HG02852 (cell line): ENCODE results near the gene MAML2.

ENCODE experiments used
- ATAC-seq: cut with Tn5 transposase; IDR thresholded peaks from one replicate; pipeline ENCODE4 v1.9.1; 2021; ENCODE audit warnings: mild to moderate bottlenecking, moderate library complexity; ENCODE audit not compliant: unreplicated experiment

MAML2 gene

DNA sequence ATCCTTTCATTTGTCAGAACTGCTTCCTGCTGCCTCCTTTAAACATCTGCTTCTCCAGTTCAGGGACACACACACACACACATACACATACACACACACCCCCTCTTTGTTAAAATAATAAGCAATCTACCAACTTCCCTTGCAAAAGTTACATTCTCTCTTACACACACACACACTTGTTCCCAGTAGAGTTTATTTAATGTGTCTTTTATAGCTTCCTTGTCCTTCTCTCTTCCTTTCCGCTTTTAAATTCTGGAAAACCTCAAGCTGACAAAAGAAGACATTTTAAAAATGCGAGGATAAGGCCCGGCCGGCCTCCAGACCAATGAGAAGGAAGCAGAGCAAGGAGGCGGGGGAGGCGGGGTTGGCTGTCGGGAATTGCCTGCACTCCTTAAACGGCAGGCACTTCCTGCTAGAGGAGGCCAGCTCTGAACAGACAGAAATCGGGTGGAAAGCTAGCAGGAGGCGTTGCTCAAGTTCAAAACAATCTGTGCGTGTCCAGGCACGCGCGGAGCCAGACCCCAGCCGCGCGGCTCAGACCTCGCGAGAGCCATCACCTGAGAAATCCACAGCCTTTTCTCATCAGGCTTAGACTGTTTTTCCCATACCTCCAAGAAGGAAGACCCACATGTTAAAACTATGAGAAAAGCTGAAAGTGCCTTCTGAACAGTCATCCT lies 99.9 kb downstream of the MAML2 start:
- peak; percentile 94 for ATAC-seq

GRCh38 chr11:96242191-96242847 lies 100.7 kb downstream of the MAML2 start:
- no peak for ATAC-seq

DNA sequence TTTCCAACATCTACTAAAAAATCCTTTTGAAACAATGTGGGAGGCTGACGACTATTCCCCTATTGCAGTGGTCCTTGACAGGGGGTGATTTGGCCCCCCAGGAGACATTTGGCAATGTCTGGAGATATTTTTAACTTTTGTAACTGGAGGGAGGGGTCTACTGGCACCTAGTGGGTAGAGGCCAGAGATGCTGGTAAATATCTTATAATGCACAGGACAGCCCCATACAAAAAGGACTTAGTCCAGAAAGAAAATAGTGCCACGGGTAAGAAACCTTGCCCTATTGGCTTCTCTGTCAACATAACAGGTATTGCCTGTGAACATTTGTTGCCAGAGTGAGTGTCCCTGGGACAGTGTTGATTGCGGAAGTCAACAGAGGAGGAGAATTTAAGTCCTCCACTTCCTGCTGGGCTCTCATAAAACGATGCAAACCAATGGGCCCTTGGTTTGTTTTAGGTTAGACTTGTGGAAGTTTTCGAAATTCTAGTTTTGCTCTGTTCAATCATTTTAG lies 101.6 kb downstream of the MAML2 start:
- ATAC-seq: no peak

- no peak for ATAC-seq
Measured at GRCh38 chr11:96238563-96239135, 104.3 kb downstream of the MAML2 start.

DNA sequence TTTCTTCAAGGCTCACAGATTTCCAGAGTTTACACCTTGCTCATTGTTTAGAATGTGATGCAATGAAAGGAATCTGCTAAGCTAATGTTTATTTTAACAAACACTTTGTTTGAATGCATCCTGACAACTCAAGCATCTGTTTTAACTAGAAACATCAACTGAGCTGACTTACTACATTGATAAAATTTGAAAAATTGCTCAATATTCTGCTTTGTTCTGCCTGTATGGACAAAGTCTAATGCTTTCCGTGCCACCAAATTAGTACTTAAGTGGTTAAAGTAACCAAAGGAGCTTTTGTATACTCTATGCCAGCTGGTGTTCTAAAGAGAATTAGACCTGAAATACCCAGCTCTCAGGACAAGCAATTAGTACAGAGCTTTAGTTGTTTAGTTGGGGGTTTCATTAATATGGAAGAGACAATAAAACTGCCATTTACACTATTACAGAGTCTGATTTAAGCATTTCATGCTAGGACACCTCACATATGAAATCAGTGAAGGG lies 105.2 kb downstream of the MAML2 start:
- no peak for ATAC-seq

- peak; percentile 97 for ATAC-seq
Measured at GRCh38 chr11:96235751-96236150, 107.2 kb downstream of the MAML2 start.

GRCh38 chr11:96234866-96235441 lies 108.0 kb downstream of the MAML2 start:
- ATAC-seq: no peak

DNA sequence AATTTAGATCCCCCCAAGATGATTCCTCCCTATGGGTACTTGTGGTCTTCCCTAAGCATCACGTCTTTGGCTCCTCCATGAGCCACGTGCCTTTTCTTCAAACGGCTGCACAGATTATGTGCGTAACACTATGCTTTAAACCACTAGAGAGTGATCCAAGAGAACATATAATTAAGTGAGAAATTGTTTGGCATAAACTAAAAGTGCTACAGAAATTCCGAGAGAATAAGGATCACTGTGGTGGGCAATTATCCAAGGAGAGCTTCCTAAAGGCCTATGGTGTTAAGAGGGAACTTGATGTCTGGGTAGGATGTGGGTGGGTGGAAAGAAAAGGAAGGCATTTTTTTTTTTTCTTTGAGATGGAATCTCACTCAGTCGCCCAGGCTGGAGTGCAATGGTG lies 110.9 kb downstream of the MAML2 start:
- no peak for ATAC-seq

- ATAC-seq: no peak
Measured at GRCh38 chr11:96230686-96231085, 112.3 kb downstream of the MAML2 start.

DNA sequence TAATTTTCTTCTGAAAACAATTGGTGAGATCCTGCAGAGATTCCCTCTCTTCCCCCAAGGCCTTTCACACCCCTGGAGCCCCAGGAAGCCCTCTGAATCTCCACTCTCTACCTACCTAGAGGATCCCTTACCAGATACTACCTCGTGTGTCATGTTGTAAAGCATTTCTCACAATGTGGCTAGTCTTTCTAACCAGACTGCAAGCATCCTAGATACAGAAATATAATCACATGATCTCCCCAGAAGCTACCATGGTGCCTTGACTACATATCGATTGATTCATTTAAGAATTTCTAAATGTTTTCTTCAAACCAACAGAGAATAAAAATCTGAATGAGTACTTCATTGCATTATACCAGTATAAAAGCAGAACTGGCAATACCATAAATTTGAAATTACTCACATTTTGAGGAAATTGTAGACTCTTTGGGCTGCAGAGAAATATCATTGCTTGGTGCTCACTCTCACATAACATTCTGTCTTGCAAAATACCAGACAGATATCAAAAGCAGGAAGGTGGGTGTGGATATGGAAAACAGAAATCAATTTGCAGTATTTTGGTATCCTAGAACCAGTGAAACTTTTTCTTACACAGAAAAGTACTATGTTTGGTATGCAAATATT lies 113.5 kb downstream of the MAML2 start:
- no peak for ATAC-seq

DNA sequence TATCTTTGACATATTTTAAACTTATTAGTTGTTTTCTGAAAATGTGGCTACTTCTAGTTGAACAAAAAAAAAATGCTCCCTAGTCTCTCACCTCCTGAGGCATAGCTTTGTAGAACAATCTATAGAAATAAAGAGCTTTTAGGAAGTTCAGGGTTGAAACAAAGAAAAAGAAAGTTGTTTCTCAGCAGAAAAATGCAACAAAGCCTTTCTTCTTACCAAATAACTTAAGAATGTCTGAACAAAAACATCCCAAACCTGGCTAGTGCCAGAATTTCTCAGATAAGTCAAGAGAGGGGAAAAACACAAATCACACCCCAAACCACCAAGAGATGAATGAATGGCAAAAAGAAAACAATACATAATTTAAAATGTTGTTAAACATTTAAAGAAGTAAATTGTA lies 114.1 kb downstream of the MAML2 start:
- no peak for ATAC-seq

DNA sequence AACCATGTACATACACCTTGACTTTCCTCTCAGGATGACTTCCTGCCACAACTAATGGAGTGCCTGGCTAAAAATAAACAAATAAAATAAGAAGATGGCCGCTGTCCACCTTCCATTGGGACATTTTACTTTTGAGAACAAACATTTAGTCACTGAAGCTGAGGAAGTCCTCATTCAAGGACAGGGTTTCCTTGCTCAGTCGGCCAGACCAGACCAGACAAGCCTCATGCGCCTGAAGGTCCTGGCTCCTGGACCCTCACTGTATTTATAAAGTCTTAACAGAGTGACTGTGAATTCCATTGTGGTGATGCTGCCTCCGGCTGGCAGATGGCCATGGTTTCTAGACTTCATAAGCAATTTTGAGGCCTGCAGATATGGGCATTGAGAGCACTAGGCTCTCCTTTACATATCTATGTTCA lies 114.5 kb downstream of the MAML2 start:
- ATAC-seq: no peak

GRCh38 chr11:96227244-96227643 lies 115.8 kb downstream of the MAML2 start:
- no peak for ATAC-seq

GRCh38 chr11:96223083-96223482 lies 119.9 kb downstream of the MAML2 start:
- no peak for ATAC-seq

DNA sequence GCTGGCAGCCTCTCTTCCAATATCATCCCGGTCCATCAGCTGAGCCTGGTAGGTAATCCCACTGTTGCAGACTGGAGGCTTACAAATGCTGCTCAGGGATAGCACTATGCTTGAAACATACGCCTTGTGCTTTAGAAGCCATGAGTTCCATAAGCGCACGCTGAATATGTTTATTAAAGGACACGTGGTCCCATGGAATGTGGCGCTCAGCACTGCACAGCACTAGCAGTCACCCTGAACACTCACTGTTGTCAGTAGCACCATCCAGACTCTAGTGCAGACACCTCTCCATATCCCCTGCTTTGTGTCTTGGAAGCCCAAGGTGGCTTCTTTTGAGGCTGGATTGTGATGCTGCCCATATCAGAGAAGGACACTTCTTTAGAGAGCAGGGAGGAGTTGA lies 120.9 kb downstream of the MAML2 start:
- no peak for ATAC-seq

- ATAC-seq: no peak
Measured at GRCh38 chr11:96221244-96222070, 121.5 kb downstream of the MAML2 start.

- no peak for ATAC-seq
Measured at GRCh38 chr11:96219981-96220623, 122.9 kb downstream of the MAML2 start.

DNA sequence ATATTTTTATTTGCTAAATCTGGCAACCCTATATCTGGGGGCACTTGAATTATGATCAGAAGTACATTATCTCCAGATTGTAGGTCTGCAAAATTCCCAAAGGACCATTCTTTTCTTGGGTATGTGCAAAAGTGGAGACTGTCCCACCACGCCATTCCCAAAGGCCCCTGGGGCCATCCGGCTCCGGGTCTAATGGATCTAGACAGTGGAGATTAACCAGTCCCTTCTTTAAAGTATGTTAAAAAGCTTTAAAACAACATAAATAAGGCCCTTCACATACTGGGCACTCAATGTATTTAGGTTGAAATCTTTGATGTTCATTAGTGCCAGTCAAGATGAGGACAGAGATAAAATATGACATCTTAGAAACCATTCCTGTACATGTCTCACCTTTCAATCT lies 124.1 kb downstream of the MAML2 start:
- no peak for ATAC-seq

GRCh38 chr11:96218006-96218405 lies 125.0 kb downstream of the MAML2 start:
- ATAC-seq: no peak

DNA sequence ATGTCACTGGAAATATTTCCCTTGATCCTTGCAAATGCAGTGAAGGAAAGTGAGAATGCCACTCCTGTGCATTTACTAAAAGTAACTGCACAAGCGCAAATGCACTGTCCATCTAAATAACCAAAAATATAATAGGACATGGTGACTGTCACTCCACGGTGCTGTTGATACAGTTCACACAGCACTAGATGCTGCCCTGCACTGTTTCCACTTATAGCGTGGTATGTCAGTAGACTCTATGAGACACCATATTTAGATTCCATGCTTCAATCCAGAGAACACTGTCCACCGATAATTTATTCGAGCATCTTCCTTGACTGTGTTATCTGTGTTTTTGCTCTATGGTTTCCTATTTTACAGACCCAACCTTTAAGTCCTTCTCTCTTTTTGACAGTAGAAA lies 125.8 kb downstream of the MAML2 start:
- ATAC-seq: no peak
